Adrenal gland (tissue), 12 donors: ENCODE data around the gene NRARP. TPM values are rescaled to one million over a fixed set of nuclear protein-coding genes. Genes with fewer than 3 reads are reported as not detected.

Experiments used
- DNase-seq, 7 donors: peaks; one replicate each; pipeline ENCODE4 v3.0.0-alpha.2; 2019 to 2020
- H3K27ac ChIP-seq, 5 donors: fragments of 200-600 bp; sonication (generic) in 4 of 5; 1 replicate in 3 of 5; 2 replicates in 2 of 5; pipeline versions ENCODE4 v1.5.1 to v1.8.0; 2016 to 2020; ENCODE audit warnings: mild to moderate bottlenecking in 1 of 5
- H3K27me3 ChIP-seq: fragments of 200-600 bp; 2 replicates; pipeline ENCODE4 v1.8.0; 2021
- H3K36me3 ChIP-seq, 2 donors: fragments of 200-600 bp; replicated peaks in 1 of 2; 1 replicate in 1 of 2; 2 replicates in 1 of 2; pipeline versions ENCODE4 v1.5.1 to v1.8.0; 2018 to 2022
- H3K4me1 ChIP-seq, 2 donors: fragments of 200-600 bp; replicated peaks in 1 of 2; 1 replicate in 1 of 2; 2 replicates in 1 of 2; pipeline versions ENCODE4 v1.5.1 to v1.8.0; 2018 to 2021
- H3K4me3 ChIP-seq, 4 donors: fragments of 200-600 bp; sonication (generic) in 3 of 4; one replicate each; pipeline ENCODE4 v1.5.1; 2016 to 2018
- H3K9me3 ChIP-seq, 3 donors: fragments of 200-600 bp; sonication (generic) in 1 of 3; replicated peaks in 1 of 3; 1 replicate in 2 of 3; 2 replicates in 1 of 3; pipeline versions ENCODE4 v1.5.1 to v1.8.0; 2016 to 2021
- POLR2A ChIP-seq, 2 donors: fragments of 450-650 bp; IDR thresholded peaks; one replicate each; pipeline ENCODE4 v1.6.1; 2017; ENCODE audit warnings: antibody characterized with exemption in 2 of 2, mild to moderate bottlenecking in 2 of 2, moderate library complexity in 1 of 2
- WGBS, 4 donors: extraction: QIAGEN DNeasy Blood & Tissue Kit in 2 of 4; methylation state at CpG; one replicate each; pipeline versions ENCODE4 v1.1.5 to v1.1.7; 2013 to 2017; 5-methylcytosine and 5-hydroxymethylcytosine counted together
- intact Hi-C, 2 donors: fragments of 100-400 bp; cut with DNase I; formaldehyde crosslinking; loops; one replicate each; pipeline versions ENCODE4 v1.14.1 to v1.15.0; 2022 to 2023
- polyA plus RNA-seq, 3 donors: library from polyadenylated mRNA; stranded (reverse); fragments of 200-250 nt in 2 of 3; fragments of 350-450 nt in 1 of 3; fragmentation: Illumina TruSeq in 1 of 3; extraction: RNeasy Lipid Tissue Mini Kit (QIAGEN cat#74804) in 1 of 3; gene quantifications; one replicate each; pipeline ENCODE4 v1.2.3, GENCODE V29; 2013 to 2014
- total RNA-seq, 9 donors: library from RNA; depleted of rRNA in 4 of 9; stranded (reverse); fragments of >200 nt in 4 of 9; fragments of 120-200 nt in 1 of 9; fragmentation: NEBNext Ultra II Directional in 1 of 9; extraction: Animal tissue kit (Norgen Biotek cat#: 25700) in 1 of 9; gene quantifications; one replicate each; pipeline versions ENCODE4 v1.1.0 to v1.2.4, GENCODE V29; 2013 to 2023
- TF ChIP-seq, protein P1 (sequence below), 6 experiments: fragments of 450-650 bp in 4 of 6; fragments of 200-600 bp in 2 of 6; sonication (generic) in 1 of 6; IDR thresholded peaks; 1 replicate in 5 of 6; 2 replicates in 1 of 6; pipeline versions ENCODE4 v1.5.1 to v1.8.0; 2016 to 2021; ENCODE audit warnings: antibody characterized with exemption in 6 of 6, mild to moderate bottlenecking in 2 of 6, moderate library complexity in 1 of 6
- donor health status: healthy with polysubstance abuse.
- donor health status: Bipolar disorder and iron deficiency.
- donor health status: DM: yes; HTN: yes; CAD: no.
- donor health status: DM: no; HTN: no; CAD: no.
- donor health status: DM: no; HTN: no; CAD: no.
- donor health status: DM: yes; HTN: yes; CAD: no.

The NRARP gene
- total and polyA plus RNA-seq, 12 donors, result 0.59 to 11.2 (median 2.7) TPM

DNA sequence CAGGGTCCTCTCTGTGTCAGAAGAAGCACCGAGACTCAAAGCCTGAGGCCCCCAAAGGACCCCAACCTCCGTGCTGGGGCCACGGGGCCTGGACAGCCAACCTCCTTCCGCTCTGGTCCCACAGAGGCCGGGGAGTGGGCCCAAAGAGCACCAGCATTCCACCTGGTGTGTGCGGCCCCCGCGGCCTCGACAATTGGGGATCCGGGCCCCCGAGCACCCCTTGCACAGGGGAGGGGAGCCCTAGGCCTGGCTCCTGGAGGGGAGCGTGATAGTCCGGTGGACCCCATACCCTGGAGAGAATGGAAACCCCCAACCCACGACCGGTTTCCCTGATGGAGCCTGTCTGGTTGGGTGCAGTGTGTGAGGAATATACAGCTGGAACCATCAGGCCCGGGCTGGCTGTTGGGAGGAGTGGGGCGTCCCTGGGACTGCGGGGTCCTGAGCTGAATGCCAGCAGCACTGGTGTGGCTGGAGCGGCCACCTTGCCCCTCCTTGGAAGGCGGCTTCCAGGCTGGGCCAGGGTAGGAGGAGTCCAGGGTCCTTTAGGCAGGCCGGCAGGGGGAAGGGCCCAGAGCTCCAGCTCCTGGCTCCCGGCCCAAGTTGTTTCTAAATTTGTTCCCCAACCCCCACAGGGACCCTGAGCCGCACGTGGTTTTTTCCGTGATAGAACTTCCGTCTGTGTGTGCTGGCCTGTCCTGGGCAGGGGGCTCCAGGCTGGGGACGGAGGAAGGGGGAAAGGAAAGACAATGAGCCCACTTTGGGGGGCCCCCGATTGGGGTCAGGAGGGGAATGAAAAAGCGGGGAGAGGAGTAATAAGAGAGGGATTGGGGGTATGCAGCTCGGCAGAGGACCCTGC lies 25.4 kb downstream of the NRARP start:
- peaks cover 0 to 7% of the 10 kb centered on the region in 2 donors for H3K4me1 ChIP-seq
- WGBS, 4 donors, result 11 to 45% (median 40%) methylated on average over 9 to 30 of the region's 30 CpGs
- DNase-seq, result peak; percentile 58 to 83 (median 69)
- peak overlapping the region; percentile 27 to 94 (median 72) for H3K27ac ChIP-seq
- TF ChIP-seq, protein P1, sequence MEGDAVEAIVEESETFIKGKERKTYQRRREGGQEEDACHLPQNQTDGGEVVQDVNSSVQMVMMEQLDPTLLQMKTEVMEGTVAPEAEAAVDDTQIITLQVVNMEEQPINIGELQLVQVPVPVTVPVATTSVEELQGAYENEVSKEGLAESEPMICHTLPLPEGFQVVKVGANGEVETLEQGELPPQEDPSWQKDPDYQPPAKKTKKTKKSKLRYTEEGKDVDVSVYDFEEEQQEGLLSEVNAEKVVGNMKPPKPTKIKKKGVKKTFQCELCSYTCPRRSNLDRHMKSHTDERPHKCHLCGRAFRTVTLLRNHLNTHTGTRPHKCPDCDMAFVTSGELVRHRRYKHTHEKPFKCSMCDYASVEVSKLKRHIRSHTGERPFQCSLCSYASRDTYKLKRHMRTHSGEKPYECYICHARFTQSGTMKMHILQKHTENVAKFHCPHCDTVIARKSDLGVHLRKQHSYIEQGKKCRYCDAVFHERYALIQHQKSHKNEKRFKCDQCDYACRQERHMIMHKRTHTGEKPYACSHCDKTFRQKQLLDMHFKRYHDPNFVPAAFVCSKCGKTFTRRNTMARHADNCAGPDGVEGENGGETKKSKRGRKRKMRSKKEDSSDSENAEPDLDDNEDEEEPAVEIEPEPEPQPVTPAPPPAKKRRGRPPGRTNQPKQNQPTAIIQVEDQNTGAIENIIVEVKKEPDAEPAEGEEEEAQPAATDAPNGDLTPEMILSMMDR (IDR thresholded peaks at IDR 0.05), result no peak
- no peak for TF ChIP-seq POLR2A (IDR thresholded peaks at IDR 0.05)
- H3K27me3 ChIP-seq, result peaks cover 9% of the 10 kb centered on the region
- no peaks in the 10 kb centered on the region for H3K9me3 ChIP-seq
- intact Hi-C loops, result no loop called here
- peaks cover 0 to 14% of the 10 kb centered on the region in 2 donors for H3K36me3 ChIP-seq
- H3K4me3 ChIP-seq, result peak overlapping the region in 2 of 4 donors; percentile 16 to 72

DNA sequence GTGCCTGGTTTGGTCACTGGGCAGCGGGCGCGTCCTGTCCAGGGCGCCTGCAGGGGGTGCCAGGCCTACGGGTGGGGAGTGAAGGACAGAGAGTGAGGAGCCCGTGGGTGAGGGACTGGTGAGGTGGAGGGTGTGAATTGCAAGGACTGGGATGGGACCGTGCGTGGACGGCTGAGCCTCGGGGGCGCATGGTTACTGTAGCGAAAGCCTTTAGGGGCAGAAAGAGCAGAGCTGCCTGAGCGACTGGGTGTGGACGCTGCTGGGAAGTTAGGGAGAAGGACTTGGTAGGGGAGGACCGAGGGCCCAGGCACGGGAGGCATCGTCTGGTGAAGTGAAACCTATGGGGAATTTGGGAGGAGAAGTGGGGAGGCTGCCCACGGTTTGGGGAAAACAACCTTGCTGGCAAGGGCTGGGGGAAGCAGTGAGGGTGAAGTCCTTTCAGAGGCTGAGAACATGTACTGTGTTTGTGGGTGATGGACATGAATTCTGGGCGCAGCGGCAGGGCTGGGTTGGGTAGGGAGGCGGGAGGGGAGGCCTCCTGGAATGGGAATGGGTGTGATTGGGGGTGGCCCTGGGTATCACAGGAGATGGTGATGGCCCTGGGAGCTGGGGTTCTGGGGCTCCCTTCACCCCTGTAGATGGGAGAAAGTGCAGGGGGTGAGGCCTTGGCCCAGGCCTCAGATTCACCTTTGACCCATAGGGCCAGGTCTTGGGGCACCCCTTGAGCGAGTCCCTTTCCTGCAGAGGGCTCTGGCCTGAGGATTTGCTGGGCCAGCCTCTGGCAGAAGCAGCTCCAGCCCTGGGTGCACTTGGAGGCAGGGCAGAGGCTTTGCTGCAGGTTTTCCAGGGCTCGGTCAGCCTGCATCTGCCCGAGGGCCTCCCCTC lies 26.2 kb downstream of the NRARP start:
- peaks cover 9% of the 10 kb centered on the region for H3K27me3 ChIP-seq
- H3K27ac ChIP-seq, result no peak overlapping the region
- peak in 2 of 7 donors; percentile 9 to 17 for DNase-seq
- intact Hi-C loops, result no loop called here
- H3K36me3 ChIP-seq, result peaks cover 0 to 20% of the 10 kb centered on the region in 2 donors
- no peaks in the 10 kb centered on the region for H3K9me3 ChIP-seq
- no peak overlapping the region for H3K4me3 ChIP-seq
- no peak for TF ChIP-seq POLR2A (IDR thresholded peaks at IDR 0.05)
- TF ChIP-seq, protein P1 (IDR thresholded peaks at IDR 0.05), result no peak
- peaks cover 0 to 7% of the 10 kb centered on the region in 2 donors for H3K4me1 ChIP-seq
- WGBS, 4 donors, result 78 to 81% (median 78%) methylated on average over 22 to 24 of the region's 24 CpGs

DNA sequence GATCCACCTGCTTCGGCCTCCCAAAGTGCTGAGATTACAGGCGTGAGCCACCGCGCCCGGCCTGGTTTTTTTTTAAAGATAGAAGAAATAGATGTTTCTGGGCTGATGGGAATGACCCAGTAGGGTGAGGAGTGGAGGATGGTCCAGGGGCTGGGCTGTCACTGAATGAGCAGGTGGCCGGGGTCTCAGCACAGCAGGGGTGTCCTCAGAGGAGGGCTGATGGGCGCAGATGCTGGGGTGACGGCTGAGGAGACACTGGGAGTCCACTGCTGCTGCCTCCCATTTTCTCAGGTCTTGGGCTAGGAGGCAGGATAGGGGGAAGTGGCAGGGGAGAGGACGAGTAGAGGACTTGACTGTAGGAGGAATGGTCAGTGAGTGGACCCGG lies 26.9 kb downstream of the NRARP start:
- Histone ChIP-seq H3K27me3 (peaks cover 9% of the 10 kb centered on the region), H3K36me3 (peaks cover 0 to 21% of the 10 kb centered on the region in 2 donors), H3K4me1 (peaks cover 0 to 7% of the 10 kb centered on the region in 2 donors), H3K4me3 (no peak overlapping the region), H3K9me3 (no peaks in the 10 kb centered on the region), H3K27ac (no peak overlapping the region)
- WGBS, 4 donors, result 84 to 88% (median 85%) methylated on average over 10 of the region's 10 CpGs
- intact Hi-C loops, result no loop called here
- TF ChIP-seq POLR2A (IDR thresholded peaks at IDR 0.05), result no peak
- DNase-seq, result peak in 1 of 7 donors; percentile 12

DNA sequence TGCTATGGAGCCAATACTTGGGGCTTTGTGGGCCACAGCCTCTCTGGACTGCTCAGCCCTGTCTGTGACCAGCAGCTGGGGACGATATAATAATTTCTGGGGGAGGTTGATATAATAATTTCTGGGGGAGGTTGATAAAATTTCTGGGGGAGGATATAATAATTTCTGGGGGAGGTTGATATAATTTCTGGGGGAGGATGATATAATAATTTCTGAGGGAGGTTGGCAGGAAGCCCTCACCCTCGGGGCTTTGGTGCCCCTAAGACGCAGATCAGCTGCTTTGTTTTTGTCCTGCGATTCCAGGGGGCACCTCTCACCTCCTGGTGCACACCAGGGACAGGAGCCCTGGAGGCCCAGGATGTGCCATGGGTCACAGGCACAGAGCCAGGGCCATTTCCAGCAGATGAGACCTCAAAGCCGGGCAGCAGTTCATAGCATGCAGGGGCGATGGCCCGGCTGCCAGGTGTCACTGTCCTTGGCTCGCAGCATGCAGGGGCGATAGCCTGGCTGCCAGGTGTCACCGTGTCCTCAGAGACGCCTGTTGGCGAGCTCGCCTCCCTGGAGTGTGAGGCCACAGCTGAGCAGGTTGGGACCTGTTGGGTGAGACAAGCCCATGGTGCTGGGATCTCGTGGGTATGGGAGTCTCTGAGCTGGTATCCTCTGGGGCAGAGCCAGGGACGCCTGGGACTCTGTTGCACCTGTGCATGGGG lies 28.3 kb downstream of the NRARP start:
- Histone ChIP-seq H3K4me3 (no peak overlapping the region), H3K9me3 (no peaks in the 10 kb centered on the region), H3K27me3 (peaks cover 4% of the 10 kb centered on the region), H3K4me1 (peaks cover 4 to 18% of the 10 kb centered on the region in 2 donors), H3K36me3 (peaks cover 0 to 21% of the 10 kb centered on the region in 2 donors), H3K27ac (no peak overlapping the region)
- TF ChIP-seq POLR2A (IDR thresholded peaks at IDR 0.05), result no peak
- TF ChIP-seq, protein P1 (IDR thresholded peaks at IDR 0.05), result no peak
- WGBS, 4 donors, result 68 to 87% (median 75%) methylated on average over 8 to 15 of the region's 15 CpGs
- intact Hi-C loops, result no loop called here
- DNase-seq, result peak in 1 of 7 donors; percentile 19
